ENCODE measurements around the gene NPAS1.

The NPAS1 gene

GRCh38 chr19:47089767-47090350 is 70.2 kb downstream of the NPAS1 start:
- no peak for DNase-seq

DNA sequence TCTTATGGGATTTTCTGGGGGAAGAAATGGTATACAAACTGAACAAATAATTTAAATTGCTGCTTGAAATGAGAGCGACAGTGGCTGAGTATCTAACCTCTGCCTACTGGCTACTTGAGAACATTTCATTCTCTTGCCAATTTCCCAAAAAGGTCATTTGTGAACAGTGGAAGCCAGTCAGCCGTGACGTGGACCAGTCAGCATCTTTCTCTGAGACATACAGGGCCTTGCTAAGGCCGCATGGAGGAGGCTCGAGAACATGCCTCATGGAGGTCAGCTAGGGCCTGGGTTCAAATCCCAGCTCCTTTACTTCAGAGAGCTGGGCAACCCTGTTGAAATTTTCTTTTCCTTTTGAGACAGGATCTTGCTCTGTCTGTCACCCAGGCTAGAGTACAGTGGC is 73.6 kb downstream of the NPAS1 start:
- DNase-seq: no peak

GRCh38 chr19:47093841-47094240 is 74.2 kb downstream of the NPAS1 start:
- no peak for DNase-seq

- peak; percentile 44 for DNase-seq
Measured at GRCh38 chr19:47094557-47095475, 75.2 kb downstream of the NPAS1 start.
